Right lobe of liver (tissue), 4 donors: ENCODE results near the gene DCBLD2.

Source experiments
- POLR2A ChIP-seq: fragments of 450-650 bp; IDR thresholded peaks from one replicate; pipeline ENCODE4 v1.6.1; 2017; ENCODE audit warnings: antibody characterized with exemption, mild to moderate bottlenecking
- TF ChIP-seq, protein P1 (sequence below), 4 donors: fragments of 200-600 bp in 3 of 4; fragments of 450-650 bp in 1 of 4; IDR thresholded peaks; one replicate each; pipeline versions ENCODE4 v1.5.1 to v1.8.0; 2016 to 2022; ENCODE audit warnings: antibody characterized with exemption in 4 of 4, mild to moderate bottlenecking in 2 of 4
- donor health status: DM: no; HTN: no; CAD: no.
- donor health status: DM: no; HTN: no; CAD: no.
- donor health status: DM: no; HTN: yes; CAD: no.

DNA sequence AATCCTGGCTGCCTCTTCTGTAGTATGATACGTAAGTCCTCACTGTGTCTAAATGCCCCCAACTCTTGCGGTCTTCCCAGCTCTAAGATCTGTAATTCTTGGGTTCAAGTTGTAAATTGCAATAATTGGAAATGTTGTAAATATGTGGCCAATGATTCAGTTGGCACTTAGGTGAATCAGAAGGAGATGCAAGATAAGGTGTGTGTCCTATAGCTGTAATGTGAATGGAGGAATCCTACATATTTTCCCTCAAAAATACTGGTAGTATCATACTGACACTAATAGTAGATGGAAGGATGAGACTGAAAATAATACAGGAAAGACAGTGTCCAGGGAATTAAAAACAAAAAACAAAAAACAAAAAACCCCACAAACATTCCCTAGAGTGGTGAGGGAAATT, 141.9 kb downstream of the DCBLD2 start:
- TF ChIP-seq, protein P1, sequence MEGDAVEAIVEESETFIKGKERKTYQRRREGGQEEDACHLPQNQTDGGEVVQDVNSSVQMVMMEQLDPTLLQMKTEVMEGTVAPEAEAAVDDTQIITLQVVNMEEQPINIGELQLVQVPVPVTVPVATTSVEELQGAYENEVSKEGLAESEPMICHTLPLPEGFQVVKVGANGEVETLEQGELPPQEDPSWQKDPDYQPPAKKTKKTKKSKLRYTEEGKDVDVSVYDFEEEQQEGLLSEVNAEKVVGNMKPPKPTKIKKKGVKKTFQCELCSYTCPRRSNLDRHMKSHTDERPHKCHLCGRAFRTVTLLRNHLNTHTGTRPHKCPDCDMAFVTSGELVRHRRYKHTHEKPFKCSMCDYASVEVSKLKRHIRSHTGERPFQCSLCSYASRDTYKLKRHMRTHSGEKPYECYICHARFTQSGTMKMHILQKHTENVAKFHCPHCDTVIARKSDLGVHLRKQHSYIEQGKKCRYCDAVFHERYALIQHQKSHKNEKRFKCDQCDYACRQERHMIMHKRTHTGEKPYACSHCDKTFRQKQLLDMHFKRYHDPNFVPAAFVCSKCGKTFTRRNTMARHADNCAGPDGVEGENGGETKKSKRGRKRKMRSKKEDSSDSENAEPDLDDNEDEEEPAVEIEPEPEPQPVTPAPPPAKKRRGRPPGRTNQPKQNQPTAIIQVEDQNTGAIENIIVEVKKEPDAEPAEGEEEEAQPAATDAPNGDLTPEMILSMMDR (IDR thresholded peaks at IDR 0.05) = no peak
- TF ChIP-seq POLR2A = no peak
